Measurements from ENCODE around the gene OLAH.

OLAH gene

GRCh38 chr10:15072358-15072757 lies 28.6 kb downstream of the OLAH start:
- DNase-seq, result no peak

- DNase-seq, result no peak
Observed at GRCh38 chr10:15075421-15075820, 31.7 kb downstream of the OLAH start.

- no peak for DNase-seq
Observed at GRCh38 chr10:15083674-15084501, 40.1 kb downstream of the OLAH start.

DNA sequence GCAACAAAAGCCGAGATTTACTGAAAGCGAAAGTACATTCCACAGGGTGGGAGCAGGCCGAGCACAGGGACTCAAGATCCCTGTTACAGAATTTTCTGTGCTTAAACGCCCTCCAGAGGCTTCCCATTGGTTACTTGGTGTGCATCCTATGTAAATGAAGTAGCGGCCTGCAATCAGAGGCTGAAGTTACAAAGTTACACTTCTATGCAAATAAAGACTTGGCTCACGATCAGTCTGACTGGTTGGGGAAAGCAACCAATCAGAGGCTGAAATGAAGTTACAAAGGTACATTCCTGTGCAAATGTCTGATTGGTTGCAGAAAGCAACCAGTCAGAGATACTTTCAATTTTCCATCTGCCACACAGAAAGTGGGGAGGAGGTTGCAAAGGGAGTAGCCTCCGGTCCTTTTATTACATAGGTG lies 40.8 kb downstream of the OLAH start:
- DNase-seq, result no peak

- DNase-seq, result peak; percentile 71
Observed at GRCh38 chr10:15088428-15089261, 44.9 kb downstream of the OLAH start, which contains the start of gene ACBD7. Gene ACBD7 (minus strand): TSS chr10:15088776. CDS start chr10:15088728, 48 bp downstream.

DNA sequence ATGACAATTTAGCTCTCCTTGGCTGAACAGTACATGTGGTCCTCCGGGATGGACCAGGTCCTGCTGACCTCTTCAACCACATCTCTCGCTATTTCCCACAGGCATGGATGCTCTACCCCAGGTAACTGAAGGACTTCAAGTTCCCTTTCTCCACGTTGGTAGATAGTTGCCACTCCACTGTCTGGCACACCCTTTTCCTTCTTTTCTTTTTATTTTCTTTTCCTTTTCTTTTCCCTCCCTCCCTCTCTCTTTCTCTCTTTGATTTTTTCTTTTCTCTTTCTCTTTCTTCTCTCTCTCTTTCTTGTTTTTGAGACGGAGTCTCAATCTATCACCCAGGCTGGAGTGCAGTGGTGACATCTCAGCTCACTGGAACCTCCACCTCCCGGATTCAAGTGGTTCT lies 47.7 kb downstream of the OLAH start:
- no peak for DNase-seq

GRCh38 chr10:15092855-15093408 lies 49.2 kb downstream of the OLAH start:
- no peak for DNase-seq

DNA sequence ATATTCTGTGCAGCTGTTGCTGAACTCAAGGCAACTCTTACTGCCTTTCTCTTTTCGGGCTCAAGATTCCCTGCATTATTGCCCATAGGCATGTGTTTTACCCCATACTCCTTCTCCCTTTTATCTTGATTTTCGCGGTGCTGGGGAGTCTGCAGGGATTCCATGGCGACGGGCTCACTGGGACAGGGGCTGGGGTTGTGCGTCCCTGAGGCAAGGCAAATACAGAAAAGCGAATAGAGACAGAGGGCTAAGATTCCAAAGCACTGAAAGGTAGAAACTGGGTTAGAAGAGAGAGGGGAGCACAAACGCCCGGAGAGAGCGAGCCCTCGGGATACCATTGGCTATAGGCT lies 52.9 kb downstream of the OLAH start:
- no peak for DNase-seq

DNA sequence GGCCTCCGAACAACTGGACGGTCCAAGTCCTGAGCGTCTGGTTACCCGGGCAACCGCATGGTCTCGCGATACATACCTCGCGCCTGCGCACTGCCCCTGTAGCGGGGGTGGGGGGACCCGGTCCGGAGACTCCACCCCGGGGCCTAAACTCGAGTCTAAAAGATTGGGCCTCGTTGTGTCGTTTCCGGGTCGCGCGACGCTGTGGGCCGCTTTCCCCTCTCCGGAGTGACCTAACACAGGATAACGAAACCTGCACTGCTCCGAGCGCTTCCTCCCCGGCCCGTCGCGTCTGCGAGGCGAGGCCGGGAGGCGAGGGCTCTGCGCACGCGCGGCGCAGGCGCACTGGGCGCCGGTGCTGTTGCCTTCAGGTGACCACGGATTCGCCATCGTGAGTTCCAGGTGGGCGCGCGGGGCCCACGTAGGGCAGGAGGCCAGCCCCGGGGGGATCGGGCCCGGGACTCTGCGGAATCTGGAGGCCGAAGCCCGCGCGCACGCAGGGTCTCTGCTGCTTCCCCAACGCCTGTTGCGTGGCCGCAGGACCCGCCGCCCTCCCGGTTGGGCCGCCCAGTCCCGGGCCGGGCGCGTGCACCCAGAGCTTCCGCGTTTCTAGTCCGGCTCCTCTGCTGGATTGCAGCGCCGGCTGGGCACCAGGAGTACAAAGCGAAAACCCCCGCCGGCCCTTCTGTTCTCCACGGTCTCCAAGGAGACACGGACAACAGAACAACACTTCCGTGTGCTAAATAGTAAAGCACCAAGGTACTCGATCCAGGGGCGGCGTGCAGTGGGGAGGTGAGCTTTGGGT lies 53.5 kb downstream of the OLAH start, which contains the start of gene RPP38:
Gene RPP38, plus strand, starts transcription at position 345 of the 802 bp plus-strand sequence. CDS start 5,960 bp downstream, outside the sequence.
- peak; percentile 94 for DNase-seq

GRCh38 chr10:15099886-15100285 lies 56.1 kb downstream of the OLAH start:
- DNase-seq, result no peak

DNA sequence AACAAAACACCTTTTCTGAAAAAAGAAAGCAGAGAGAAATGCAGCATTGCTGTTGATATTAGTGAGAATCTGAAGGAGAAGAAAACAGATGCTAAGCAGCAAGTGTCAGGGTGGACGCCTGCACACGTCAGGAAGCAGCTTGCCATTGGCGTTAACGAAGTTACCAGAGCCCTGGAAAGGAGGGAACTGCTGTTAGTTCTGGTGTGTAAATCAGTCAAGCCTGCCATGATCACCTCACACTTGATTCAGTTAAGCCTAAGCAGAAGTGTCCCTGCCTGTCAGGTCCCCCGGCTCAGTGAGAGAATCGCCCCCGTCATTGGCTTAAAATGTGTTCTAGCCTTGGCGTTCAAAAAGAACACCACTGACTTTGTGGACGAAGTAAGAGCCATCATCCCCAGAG lies 59.8 kb downstream of the OLAH start:
- DNase-seq, result no peak

DNA sequence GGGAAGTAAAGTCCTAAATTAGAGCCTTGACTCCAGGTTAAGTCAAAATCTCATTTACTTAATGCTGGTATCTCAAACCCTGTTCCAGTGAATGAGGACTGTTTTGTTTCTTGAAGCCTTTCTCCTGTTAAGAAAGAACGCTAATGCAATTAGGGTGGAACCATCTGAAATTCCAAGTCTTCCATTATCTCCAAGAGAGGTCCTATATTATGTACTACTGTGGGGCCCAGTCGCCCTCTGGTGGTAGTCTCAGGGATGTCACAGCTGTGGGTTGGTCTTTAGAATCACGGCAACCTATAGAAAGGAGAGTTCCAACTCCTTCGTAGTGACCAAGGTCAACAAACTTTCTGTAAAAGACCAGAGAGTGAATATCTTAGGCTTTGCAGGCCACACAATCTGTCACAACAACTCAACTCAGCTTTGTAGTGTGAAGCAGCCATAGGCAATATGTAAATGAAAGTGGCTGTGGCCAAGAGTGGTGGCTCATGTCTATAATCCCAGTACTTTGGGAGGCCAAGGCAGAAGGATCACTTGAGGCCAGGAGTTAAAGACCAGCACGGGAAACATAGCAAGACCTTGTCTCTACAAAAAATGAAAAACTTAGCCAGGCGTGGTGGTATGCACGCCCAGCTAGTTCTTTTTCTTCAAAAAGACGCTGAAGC lies 62.7 kb downstream of the OLAH start:
- DNase-seq, result peak; percentile 58

DNA sequence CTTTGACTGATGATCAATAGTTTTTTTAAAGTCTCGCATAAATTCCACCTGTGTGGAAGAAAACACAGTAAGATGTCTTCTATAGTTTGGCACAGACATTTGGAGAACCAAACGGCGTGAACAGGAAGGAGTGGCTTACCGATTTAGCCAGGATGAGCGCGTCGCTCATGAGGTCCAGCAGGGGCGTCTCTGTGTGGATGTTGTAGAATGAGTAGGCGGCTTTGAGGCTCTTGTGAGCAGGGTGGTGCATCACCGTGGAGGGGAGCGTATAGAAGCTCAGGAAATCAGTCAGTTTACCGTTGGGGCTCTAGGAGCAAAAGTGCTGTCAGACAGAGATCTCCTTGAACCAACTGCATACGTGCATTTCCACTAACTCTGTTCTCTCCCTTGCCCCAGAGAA lies 68.9 kb downstream of the OLAH start:
- no peak for DNase-seq

- DNase-seq, result no peak
Observed at GRCh38 chr10:15113766-15114165, 70.0 kb downstream of the OLAH start.

DNA sequence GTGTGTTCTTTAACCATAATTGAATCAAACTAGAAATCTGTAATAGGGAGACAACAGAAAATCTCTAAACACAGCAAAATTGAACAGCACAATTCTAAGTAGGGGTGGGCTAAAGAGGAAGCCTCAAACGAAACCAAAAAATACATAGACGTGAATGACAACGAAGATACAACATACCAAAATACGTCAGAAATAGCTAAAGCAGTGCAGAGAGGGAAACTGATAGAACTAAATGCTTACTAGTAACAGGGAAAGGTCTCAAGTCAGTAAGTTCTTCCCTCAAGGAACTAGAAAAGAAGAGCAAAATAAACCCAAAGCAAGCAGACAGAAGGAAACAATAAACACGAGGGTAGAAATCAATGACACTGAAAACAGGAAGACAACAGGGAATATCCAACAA lies 72.5 kb downstream of the OLAH start:
- no peak for DNase-seq

- no peak for DNase-seq
Observed at GRCh38 chr10:15118615-15119014, 74.9 kb downstream of the OLAH start.

DNA sequence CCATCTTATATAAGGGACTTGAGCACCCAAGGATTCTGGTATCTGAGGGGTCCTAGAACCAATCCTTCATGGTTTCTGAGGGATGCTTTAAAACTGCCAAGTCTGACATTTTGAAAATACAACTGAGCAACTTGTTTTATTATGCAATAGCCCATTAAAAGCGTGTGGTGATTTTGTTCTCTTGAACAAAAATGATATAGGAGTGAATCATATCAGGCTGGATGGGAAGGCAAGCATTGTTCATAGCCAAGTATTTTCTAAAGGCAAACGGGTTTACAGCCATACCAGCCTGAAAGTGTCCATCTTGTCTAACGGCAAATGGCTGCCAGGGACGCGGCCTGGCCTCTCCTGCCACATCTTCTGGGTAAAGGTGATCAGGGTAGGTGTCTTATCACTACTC lies 76.8 kb downstream of the OLAH start:
- DNase-seq, result no peak

GRCh38 chr10:15121707-15122106 lies 78.0 kb downstream of the OLAH start:
- no peak for DNase-seq

DNA sequence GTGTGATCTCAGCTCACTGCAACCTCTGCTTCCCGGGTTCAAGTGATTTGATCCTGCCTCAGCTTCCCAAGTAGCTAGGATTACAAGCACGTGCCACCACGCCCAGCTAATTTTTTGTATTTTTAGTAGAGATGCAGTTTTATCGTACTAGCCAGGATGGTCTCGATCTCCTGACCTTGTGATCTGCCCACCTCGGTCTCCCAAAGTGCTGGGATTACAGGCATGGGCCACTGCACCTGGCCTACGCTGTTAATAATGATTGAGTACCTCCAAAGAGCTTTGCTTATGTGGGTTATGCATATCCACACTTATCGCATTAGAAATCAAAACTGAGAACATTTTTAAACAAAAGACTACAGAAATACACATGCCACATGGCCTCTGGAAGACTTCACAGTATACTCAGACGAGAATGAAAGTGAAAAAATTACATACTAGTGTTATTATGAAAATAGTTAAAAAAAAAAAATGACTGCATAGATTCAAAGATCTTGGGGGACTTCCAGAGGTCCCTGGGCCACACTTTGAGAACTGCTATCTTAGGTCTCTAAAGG lies 78.8 kb downstream of the OLAH start:
- no peak for DNase-seq
